Measurements from ENCODE around the gene ALPI.

ALPI gene

DNA sequence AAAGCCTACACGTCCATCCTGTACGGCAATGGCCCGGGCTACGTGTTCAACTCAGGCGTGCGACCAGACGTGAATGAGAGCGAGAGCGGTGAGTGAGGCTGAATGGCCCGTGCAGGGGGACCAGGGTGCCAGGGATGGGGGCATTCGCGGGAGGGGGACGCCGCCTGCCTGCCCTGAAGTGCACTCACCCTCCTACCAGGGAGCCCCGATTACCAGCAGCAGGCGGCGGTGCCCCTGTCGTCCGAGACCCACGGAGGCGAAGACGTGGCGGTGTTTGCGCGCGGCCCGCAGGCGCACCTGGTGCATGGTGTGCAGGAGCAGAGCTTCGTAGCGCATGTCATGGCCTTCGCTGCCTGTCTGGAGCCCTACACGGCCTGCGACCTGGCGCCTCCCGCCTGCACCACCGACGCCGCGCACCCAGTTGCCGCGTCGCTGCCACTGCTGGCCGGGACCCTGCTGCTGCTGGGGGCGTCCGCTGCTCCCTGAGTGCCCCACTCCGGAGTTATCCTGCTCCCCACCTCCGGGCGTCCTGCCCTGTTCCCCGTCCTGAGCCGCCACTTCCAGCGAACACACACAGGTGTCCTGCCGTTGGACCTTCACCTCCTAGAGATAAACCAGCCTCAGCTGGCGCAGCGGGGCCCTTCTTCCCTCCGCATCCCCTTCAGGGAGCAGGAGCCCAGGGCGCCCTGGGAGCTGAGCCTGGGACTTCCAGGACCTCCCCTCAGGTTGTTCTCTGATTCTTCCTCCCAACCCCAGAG lies 2.9 kb downstream of the ALPI start:
- FAIRE-seq = no peak
- DNase-seq (ENCODE audit: insufficient read length, low spot score) = no peak

DNA sequence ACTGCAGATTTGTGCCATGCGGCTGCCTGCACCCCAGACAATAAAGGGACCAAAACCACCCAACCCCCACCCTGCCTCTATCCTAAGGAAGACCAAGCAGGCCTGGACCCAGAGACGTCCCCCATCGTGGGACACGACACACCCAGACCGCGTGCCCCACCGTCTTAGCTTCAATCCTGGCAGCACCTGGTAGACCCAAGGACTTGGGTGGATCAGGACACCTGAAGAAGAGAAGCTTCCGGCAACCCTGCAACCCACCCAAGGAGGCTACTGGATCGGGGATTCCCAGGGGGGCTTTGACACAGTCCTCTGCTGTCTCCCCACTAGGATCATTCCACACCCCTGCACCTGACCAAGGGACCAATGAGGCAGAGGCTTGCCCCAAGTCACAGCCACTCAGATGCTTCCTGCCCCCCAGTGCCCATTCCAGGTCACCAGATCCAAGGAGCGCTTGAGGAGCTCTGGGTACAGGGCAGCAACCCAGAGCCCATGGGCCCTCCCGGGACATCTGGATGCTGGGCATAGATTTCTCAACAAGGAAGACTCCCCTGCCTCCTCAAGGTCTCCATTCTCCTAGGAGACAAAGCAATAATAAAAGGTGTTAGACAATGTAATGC lies 3.6 kb downstream of the ALPI start:
- DNase-seq (ENCODE audit: insufficient read length, low spot score) (no peak), FAIRE-seq (no peak)

DNA sequence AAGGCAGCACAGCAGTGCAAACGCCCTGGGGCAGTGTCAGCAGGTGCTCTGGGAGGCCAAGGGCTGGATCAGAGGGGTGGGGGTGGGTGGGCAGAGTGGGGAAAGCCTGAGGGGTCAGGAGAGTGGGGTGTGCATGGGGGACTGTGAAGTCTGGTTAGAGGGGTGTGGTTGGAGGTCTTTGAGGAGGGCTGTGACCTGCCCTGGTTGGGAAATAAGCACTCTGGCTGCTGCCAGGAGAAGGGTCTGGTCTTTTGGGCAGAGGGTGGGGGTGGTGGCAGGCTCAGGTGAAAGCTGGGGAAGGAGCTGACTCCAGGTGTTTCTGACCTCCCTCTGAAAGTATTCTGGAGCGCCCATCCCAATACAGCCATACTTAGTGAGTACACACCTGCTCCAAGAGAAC lies 4.2 kb downstream of the ALPI start:
- no peak for FAIRE-seq
- DNase-seq (ENCODE audit: insufficient read length, low spot score) = no peak

DNA sequence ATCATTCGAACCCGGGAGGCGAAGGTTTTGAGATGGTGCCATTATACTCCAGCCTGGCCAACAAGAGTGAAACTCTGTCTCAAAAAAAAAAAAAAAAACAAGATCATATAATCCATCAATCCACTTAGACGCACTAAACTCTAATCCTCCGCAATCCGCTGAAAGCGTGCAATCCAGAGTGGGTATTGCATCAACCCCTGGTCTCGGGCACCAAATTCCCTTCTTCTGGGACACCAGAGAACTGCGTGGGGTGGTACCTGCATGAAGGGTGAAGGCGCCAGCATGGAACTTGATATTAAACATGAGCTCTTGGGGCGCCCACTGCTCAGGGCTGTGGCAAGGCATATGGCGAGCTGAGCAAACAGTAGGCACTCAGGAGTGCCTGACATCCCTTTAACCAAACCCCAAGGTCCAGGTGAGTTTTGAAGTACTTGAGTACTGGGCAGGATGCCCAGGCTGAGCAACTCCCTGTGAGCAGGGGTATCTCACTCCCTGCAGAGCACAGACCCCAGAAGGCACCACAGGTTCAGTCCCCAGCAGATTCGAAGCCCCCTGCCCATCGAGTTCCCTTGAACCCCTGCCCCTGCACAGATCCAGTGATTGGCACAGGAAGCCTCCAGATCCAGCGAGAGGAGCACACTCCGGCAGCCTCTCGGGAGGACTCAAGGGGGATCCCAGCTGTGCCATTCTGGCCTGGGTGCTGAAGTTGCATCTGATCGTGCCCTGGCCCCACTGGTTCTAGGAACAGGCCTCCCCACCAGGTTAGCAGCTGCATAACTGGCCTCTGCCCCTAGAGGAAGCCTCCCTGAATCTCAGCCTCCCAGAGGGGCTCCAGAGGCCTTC lies 8.0 kb downstream of the ALPI start:
- DNase-seq (ENCODE audit: insufficient read length, low spot score) = no peak
- no peak for FAIRE-seq

DNA sequence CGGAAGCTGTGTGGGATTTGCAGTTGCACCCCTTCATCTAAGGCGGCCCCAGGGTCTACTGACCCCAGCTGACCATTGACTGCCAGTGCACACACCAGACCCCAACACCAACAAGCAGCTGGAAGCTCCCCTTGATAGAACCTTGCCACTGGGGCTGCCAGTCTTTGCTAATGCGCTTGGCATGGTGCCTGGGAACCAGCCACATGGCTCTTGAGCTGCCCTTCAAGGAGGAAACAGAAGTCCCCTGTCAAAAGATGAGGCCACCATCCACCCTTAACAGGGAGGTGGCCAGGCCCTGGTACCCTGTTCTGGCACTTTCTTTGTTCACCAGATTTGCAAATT lies 8.6 kb downstream of the ALPI start:
- FAIRE-seq = no peak
- no peak for DNase-seq (ENCODE audit: insufficient read length, low spot score)

DNA sequence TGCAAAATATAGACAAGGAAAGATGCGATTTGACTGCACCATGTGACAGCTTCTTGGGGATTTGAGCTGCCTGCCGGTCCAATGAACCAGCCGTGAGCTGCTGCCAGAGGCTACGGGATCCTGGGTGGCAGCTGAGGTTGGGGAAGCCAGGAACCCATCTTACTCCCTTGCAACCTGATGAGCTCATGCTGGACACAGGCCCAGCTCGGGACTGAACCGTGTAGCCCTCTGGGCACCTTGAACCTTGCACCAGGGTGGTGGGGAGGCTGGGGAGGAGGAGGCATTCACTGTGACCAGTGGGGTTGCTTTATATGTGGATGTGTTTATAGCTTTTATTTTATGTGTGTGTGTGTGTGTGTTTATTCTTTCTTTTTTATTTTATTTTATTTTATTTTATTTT lies 9.1 kb downstream of the ALPI start:
- DNase-seq (ENCODE audit: insufficient read length, low spot score) (no peak), FAIRE-seq (no peak)

DNA sequence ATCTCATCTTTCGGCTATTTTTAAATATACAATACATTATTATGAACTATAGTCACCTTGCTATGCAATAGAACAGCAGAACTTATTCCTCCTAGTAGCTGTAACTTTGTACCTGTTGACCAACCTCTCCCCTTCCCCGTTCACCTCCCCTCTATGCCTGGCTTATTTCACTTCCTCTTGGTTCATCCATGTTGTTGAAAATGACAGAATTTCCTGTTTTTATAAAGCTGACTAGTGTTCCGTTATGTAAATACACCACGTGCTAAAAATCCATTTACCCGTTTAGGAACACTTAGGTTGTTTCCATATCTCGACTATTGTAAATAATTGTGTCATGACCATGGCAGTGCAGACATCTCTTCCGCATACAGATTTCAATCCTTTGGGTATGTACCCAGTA lies 10.3 kb downstream of the ALPI start:
- FAIRE-seq = no peak

DNA sequence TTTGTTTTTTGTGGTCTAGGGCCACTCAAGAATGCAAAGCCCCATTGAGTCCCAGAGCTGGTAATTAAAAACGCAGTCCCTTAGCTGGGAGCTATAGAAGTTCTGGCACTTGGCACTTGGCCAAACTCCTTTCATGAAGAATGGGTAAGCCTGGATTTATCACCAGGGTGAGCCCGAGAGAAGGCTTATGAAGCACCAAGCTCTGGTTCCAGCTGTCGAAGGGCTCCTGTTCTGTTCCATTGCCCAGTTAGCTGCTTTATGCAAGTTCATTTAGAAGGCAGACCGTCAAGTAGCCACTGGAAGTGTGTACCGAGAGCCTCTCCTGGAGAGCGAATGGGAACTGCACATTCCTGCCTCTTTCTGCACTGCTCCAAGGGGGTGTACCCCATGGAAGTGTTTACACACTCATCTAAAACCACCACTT lies 17.5 kb downstream of the ALPI start:
- no peak for DNase-seq (ENCODE audit: insufficient read length, low spot score)
- no peak for FAIRE-seq

More for the DNA sequence above, 10.3 kb downstream of the ALPI start:
- DNase-seq (ENCODE audit: insufficient read length, low spot score) = no peak

DNA sequence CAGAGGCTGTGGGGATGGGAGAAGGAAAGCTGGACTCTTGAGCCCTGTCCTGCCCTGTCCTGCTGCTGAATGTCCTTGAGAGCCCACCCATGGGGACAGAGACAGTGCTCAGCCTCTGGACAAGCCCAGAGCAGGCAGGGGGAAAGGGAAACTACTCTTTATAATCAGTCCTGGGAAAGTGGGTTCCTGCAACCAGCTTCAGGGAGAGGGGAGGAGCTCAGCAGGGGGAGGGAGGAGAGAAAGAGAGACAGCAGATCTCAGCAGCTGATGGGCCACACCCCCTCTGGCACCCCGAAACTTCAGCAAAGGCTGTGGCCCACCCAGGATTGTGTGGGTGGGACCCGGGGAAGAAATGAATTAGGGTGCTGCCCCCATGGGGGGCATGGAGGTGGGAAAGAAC lies 20.1 kb downstream of the ALPI start:
- no peak for FAIRE-seq

DNA sequence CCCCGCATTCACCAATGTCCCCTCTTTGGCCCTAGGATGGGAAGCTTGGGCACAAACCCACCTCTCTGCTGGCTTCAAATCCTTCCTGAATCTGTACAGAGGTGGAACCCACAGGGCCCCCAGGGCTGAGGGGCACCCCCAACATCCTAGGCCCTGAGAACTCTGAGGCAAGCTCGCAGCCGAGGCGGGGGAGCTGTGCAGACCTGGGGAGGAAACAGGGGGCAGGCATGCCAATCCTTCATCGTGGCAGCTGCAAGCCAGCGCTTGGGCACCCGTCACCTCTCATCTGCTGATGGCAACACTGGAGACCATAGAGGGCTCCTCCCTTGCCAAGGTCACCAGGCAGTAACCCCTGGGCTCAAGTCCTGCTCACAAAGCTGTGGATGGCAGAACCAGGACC lies 20.8 kb downstream of the ALPI start:
- FAIRE-seq = no peak
- no peak for DNase-seq (ENCODE audit: insufficient read length, low spot score)

More for the DNA sequence above, 20.1 kb downstream of the ALPI start:
- DNase-seq (ENCODE audit: insufficient read length, low spot score) = no peak

DNA sequence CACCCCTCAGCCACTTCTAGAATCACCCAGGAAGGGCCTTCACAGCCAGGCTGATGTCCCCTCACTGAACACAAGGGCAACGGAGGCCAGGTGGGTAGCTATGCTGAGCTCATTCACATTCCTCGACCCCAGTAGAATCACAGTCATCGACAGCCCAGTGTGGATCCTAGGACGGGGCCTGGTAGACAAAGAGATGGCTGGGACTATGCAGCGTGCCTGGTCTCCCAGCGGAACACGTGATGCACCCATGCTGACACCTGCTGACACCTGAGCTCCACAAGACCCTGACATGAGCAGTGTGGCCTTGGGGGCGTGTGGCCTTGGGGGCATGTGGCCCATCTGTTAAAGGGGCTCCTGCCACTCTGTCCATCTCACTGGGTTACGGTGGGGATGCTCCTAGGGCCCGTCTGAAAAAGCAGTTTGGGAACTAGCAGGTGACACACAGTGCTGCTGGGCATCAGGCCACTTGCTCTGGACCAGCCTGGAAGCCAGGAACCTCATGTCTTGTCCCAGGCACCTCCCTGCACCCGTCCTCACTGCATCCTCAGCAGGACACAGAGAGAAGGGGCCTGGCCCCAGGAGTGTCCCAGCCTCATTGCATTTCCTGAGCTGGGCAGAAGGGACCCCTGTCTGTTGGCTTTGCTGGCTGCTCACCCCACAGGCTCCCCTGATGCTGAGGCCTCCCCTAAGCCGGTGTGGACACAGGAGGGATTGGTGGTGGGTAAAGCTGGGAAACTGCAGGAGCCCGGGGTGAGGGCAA lies 22.0 kb downstream of the ALPI start:
- FAIRE-seq = no peak
- DNase-seq (ENCODE audit: insufficient read length, low spot score) = no peak

DNA sequence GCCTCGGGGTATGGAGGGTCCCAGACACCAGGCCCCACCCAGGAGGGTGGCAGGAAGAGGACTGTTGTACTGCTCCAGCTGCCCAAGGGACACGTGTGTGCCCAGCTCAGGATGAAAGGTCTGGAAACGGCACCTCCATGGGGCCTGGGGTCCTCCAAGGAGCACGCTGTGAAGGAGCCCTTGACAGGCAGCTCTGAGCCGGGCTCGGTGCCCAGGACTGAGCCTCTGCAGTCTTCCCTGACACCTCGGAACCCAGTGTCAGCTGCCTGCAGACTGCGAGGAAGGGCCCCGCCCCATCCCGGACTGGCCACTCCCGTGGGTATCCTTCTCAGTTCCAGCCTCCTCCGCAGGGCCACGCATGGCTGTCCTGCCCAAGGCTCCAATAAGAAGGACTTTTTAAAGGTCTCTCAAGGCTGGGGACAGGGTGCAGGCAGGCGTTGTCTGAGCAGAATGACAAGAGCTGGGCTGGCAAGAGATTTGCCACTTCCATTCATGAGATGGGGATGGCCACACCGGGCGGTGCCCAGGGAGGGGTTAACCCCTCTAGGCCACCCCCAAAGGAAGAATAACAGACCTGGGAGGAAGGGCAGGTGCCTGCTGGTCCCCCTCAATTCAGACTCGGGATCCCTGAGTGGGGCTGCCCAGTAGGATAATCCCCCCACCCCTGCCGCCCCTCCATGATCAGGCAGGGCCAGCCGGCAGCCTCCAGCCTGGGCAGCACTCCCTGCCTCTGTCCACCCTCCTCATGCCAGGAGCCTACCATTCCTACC lies 22.8 kb downstream of the ALPI start:
- no peak for FAIRE-seq

DNA sequence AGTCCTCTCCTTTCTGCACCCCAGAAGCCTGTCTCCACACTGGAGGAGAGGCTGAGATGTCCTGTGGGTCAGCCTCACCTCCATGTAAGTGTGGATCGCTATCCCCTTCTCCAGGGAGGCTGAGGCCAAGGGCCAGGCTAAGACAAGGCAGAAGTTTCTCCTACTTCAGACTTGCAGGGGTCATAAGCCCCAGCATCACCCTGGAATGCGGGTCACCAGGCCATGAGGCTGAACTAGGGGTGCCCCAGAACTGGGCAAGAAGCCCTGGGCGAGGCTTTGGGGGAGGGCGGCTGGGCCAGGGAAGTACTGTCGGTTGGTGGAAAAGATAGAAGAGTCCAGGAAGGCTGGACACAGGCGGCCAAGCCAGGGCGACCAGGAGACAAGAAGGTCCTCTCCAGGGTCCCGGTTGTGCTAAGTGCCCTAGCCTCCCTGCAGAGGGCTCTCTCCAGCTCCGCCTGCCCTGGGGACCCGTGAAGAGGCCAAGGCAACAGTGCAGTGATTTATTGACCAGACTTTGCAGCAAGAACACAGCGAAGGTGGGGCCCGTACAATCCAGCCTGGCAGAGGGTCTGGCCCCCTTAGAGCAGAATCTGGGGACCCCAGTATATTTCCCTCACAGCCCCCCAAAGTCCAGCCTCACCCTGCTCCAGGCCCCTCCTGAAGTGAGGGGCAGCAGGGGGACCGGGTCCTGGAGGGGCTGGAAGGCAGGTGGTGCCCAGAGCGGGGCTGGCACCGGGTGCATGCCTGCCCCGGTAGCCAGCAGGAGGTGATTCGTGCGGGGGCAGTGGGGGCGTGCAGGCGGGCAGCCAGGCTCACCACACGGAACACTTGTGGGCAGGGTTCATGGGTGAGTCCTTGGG lies 23.6 kb downstream of the ALPI start:
- FAIRE-seq = no peak

More for the DNA sequence above, 22.8 kb downstream of the ALPI start:
- no peak for DNase-seq (ENCODE audit: insufficient read length, low spot score)

DNA sequence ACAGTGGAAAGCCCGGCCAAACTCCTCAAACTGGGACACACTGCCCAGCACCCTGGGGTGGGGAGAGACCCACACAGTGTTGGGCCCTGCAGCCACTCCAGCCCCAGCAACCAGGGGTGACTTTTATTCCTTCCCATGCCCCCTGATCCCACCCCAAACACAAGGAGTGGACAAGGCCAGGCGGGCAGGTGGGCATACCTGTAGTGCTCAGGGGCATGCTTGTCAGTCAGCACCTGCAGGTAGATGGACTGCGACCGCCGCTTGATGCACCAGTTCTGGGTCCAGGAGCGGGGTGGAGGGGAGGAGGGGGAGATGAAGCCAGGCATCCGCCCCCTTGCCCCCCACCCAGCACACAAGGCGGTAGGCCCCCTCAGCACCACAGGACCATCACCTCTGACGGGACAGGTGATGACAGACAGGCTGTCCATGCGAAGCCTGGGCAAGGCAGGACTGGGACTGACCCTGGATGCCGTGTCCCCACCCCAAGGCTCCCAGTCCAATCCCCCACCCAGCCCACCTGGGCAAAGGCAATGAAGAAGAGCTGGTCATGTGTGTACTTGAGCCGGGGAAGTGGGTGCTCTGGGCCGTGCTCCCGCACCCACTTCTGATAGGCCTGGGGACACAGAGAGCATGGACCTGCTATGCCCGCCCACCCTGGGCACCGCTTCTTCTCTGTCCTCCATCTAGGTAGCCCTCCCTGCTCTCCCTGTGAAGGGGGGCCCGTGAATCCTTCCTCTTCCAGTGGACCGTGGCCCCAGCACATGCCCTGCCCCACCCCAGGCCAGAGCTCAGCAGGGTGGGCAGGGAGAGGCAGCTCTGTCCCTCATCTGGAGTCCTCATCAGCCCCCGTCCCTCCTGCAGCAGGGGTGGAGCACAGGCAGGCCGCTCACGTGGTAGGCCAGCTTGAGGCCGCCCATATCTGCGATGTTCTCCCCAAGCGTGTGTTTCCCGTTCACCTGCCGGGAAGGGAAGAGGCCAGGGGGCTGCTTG lies 24.5 kb downstream of the ALPI start:
- DNase-seq (ENCODE audit: insufficient read length, low spot score) (no peak), FAIRE-seq (no peak)

More for the DNA sequence above, 23.6 kb downstream of the ALPI start:
- no peak for DNase-seq (ENCODE audit: insufficient read length, low spot score)

DNA sequence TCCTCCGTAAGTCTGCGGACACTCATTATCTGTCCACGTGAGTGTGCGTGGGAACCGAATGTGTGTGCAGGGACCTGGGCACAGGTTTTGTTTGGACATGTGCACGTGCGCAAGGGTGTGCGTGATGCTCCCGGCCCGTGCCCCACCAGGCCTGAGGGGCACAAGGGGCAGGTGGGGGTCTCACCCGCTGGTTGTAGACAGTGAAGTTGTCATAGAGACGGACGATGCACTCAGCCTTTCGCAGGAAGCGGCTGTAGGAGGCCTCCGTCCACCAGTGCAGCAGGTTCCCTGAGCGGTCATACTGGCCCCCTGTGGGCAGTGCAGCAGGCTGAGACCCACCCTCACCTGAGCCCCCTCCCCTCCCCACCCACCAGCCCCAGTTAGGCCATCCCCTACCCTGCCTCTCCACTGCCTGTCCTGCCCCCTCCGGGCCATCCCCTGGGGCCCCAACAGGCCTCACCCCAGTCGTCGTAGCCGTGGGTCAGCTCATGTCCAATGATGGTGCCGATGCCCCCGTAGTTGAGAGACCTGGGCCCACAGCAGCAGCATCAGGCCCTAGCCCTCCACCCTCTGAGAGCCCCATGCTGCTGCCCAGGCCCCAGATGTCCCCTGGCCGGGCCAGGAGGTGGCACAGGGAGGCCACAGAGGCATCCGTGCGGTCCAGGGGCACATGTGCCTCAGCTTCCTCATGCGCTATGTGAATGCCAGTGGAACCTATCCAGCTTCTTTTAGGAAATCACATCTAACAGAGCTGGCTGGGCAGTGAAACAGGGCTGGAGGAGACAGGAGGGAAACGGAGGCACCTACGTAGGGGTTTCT lies 25.6 kb downstream of the ALPI start:
- DNase-seq (ENCODE audit: insufficient read length, low spot score) (no peak), FAIRE-seq (no peak)

DNA sequence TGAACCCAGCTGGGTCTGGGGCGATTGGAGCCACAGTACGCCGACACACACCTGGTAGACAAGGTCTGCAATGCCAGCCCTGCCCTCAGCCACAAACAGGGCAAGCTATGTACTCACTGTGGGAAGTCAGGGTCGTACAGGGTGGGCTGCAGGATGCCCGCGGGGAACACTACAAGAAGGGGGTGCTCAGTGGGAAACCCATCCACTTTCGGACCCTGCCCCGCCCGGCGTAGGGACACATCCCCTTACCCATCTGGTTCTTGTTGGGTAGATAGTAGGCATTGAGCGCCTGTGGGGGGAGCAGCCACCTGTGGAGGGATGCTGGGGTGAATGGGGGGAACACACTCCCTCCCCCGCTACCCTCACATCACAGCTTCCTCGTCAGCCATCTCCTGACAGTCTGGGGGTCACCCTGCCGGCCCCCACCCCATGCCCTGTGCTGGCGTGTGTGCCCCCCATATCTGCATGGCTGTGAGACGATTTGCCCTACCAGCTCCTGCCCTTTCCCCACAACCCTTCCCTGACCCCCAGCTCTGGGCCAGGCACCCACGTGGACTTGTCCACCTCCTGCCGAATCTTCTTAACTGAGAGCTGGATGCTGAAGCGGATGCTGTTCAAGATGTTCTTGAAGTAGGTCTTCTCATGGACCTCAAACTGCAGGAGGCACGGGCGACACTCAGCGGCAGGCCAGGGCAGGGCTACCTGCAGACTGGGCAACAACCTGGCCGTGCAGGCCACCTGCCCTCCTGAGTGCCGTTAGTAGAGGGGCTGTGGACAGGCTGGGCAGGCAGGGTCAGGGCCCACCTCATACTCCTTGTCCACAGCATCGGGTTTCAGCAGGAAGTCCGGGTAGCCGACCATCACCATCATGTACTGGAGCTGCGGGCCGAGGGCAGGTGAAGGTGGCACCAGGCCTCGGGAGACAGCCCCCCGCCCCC lies 26.6 kb downstream of the ALPI start:
- FAIRE-seq = no peak
- no peak for DNase-seq (ENCODE audit: insufficient read length, low spot score)

Data from GM19239 (cell line).